A673 (cell line): Measurements from ENCODE around the gene NAA15.

Experiments used
- EZH2 ChIP-seq: fragments of 200-600 bp; sonication (generic); IDR thresholded peaks from 2 replicates; pipeline ENCODE4 v1.6.1; 2017; ENCODE audit warnings: borderline replicate concordance, low read depth, mild to moderate bottlenecking, mixed read lengths, antibody characterized with exemption, low read length; ENCODE audit not compliant: poor library complexity, severe bottlenecking
- TF ChIP-seq, protein P1 (sequence below): fragments of 300-800, 200-600 bp; sonication (generic); conservative IDR thresholded peaks from 2 replicates; pipeline ENCODE4 v1.5.1; 2017; ENCODE audit warnings: low read depth, mild to moderate bottlenecking, antibody characterized with exemption, low read length, moderate library complexity, mixed read lengths

DNA sequence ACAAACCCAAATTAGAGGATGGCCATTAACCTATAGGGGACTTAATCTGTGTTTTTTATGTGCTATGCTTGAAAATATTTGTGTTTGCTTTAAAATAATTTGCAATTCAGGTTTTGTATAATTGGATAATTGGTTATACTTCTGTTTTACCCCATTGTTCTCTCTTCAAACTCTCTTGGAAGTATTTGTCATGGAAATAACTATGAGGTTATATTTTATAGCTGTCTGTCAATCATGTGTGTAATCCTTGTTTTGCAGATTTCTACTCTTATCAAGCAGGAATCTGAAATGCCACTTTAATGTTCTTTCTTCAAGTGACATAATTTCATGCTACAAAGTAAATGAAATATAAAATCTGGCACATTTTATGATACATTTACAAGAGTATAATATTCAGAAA is 16.3 kb downstream of the NAA15 start:
- TF ChIP-seq, protein P1, sequence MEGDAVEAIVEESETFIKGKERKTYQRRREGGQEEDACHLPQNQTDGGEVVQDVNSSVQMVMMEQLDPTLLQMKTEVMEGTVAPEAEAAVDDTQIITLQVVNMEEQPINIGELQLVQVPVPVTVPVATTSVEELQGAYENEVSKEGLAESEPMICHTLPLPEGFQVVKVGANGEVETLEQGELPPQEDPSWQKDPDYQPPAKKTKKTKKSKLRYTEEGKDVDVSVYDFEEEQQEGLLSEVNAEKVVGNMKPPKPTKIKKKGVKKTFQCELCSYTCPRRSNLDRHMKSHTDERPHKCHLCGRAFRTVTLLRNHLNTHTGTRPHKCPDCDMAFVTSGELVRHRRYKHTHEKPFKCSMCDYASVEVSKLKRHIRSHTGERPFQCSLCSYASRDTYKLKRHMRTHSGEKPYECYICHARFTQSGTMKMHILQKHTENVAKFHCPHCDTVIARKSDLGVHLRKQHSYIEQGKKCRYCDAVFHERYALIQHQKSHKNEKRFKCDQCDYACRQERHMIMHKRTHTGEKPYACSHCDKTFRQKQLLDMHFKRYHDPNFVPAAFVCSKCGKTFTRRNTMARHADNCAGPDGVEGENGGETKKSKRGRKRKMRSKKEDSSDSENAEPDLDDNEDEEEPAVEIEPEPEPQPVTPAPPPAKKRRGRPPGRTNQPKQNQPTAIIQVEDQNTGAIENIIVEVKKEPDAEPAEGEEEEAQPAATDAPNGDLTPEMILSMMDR: no peak
- no peak for TF ChIP-seq EZH2
